GM18511 (cell line): ENCODE measurements around the gene PRKCZ.
A peak's percentile ranks its signal among the peaks of the same experiment; 100 is the strongest.

Source experiments
- ATAC-seq: cut with Tn5 transposase; IDR thresholded peaks from one replicate; pipeline ENCODE4 v1.9.1; 2021; ENCODE audit warnings: mild to moderate bottlenecking, moderate library complexity; ENCODE audit not compliant: unreplicated experiment

Gene PRKCZ

GRCh38 chr1:2049718-2050431, at the start of gene PRKCZ:
Gene PRKCZ, plus strand, starts transcription at chr1:2050411. Its CDS starts 220 bp downstream, at chr1:2050631.
- peak; percentile 82 for ATAC-seq

DNA sequence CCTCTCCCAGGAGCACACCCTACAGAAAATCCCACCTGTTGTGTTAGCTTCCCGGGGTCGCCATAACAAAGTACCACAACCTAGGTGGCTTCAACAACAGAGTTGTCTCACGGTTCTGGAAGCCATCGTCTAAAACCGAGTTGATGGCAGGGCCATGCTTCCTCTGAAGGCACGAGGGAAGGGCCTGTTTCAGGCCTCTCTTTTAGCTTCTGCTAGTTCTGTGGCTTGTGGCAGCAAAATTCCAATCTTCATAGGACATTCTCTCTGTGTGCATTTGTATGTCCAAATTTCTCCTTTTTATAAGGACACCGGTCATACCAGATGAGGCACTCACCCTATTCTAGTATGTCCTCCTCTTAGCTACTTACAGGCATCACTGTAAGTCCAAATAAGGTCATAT, 49.8 kb upstream of the PRKCZ start:
- ATAC-seq: no peak

- no peak for ATAC-seq
Observed at GRCh38 chr1:2000850-2001249, 49.4 kb upstream of the PRKCZ start.

DNA sequence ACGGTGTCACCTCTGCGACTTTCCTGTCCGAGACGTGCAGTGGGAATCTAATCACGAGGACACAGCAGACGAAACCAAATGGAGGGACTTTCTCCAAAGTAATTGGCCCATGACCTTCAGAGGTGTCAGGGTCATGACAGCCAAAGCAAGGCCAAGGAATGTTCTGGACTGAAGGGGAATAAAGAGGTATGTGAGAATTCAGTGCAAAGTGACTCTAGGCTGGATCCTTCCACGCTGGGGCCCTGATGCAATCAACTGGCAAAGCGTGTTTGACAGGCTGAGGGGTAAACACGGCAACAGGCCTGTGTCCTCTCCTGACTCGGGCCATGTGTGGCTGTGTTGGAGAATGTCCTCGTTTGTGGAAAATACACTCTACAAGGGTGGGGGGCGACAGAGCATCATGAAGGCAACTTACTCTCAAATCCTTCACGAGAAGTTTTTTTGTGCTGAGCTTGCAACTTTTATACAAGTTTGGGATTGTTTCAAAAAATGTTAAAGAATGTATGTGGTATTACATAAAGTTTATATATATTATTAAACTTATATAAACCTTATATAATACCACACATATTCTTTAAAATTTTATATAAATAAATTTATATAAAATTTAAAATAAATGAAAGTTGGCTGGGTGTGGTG, 48.3 kb upstream of the PRKCZ start:
- no peak for ATAC-seq

DNA sequence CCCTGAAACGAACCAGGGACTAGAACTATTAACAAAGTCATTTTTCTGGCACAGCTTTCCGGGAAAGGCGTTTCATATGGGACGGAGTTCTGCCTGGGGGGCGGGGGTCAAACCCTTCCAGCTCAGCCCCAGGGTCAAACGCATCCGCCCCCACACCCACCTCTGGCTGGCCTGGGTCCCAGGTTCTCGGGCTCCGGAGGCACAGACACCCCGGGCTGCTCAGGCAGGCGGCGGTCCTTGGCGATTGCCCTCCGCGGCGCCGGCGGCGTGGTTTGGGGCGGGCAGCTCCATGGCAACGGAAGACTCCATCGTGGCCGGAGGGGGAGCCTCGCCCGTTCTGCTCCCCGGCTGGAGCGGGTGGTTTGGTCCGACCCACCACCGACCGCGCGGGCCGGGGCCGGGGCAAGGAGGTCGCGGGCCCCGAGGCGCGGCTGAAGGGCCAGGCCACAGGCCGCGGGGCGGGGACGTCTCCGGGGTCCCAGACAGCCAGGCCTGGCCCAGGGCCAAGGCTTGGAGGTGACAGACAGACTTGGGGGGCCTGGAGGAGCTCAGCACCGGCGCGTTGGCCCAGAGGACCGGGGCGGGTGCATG, 46.6 kb upstream of the PRKCZ start, which contains the start of gene CFAP74:
CFAP74 (minus strand) TSS at position 246 of the 591 bp plus-strand sequence. CDS start 12,830 bp downstream, outside the sequence.
- no peak for ATAC-seq

- no peak for ATAC-seq
Observed at GRCh38 chr1:2004856-2005255, 45.4 kb upstream of the PRKCZ start.

GRCh38 chr1:2009101-2010053, 40.8 kb upstream of the PRKCZ start:
- ATAC-seq: no peak

DNA sequence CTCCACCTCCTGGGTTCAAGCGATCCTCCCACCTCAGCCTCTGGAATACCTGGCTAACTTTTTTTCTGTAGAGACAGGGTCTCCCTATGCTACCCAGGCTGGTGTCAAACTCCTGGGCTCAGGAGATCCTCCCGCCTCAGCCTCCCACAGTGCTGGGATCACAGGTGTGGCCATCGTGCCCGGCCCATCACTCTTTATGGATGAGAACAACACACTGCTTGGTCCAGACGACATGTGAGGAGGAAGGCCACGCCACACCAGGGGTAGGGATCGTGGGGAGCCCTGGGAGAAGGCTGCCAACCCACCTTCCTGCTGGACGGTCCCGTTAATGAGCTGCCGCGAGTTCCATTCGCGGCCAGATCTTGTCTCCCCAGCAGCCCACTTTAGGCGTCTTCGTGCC, 36.0 kb upstream of the PRKCZ start:
- no peak for ATAC-seq

- ATAC-seq: no peak
Observed at GRCh38 chr1:2014741-2015735, 35.2 kb upstream of the PRKCZ start.

GRCh38 chr1:2016123-2016522, 34.1 kb upstream of the PRKCZ start:
- ATAC-seq: no peak

- no peak for ATAC-seq
Observed at GRCh38 chr1:2018217-2019171, 31.7 kb upstream of the PRKCZ start.

GRCh38 chr1:2019172-2019543, 31.1 kb upstream of the PRKCZ start, which contains the start of gene GABRD:
Gene GABRD, plus strand, starts transcription at chr1:2019345. Its CDS starts 79 bp downstream, at chr1:2019424.
- no peak for ATAC-seq

- ATAC-seq: no peak
Observed at GRCh38 chr1:2019571-2020309, 30.5 kb upstream of the PRKCZ start.

DNA sequence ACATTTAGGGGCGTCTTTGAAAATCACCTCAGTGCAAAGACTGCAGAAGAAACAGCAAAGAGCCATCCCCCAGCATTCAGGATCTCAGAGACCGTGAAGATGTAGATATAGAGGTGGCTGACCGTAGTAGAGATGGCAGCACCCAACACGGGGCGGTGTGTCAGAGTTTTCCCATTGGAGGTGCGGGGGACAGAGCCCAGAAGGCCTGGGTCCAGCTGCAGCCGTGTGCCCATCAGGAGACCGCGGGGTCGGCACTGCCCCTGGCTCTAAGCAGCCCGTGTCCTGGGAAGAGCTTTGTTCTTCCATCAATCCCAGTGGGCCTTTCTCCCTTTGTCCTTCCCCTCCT, 29.9 kb upstream of the PRKCZ start:
- no peak for ATAC-seq

DNA sequence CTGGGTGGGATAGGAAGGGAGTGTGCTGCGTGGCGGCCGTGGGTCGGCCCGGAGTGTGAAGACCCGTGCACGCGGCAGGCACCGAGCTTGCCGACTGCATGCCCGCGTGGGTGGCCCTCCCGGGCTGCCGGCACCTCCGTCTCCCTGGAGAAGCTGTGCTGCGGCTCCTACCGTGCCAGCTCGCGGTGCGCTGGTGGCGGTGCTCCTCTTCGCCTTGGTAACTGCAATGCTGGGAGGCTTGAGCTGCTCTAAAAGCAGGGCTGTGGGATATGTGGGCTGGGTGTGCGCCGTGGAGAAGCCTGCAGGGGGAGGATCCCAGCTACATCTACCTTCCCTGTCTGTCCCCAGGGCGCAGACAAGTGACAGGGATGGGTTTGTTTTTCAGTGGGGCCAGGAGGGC, 28.7 kb upstream of the PRKCZ start:
- no peak for ATAC-seq

GRCh38 chr1:2022063-2022770, 28.0 kb upstream of the PRKCZ start:
- ATAC-seq: no peak

DNA sequence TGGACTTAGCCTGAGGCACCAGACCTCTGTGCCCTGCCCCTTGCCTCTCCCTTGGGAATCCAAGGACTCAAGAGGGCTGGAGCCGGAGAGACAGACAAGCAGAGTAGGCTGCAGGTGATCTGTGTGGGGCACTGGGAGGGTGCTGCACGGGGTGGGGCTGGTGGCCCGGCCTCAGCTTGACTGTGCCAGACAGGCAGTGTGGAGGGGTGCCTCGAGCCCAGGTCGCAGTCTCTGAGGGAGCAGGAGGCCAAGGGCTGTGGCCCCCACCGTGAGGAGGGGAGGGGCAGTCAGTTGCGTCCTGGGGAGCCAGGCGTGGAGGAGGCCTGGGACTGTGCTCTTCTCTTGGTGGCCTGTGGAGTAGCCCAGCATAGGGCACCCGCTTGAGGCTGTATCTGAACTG, 27.0 kb upstream of the PRKCZ start:
- ATAC-seq: no peak
